ENCODE data around the gene CLCN6. TPM values are rescaled to one million over a fixed set of nuclear protein-coding genes. Genes with fewer than 3 reads are reported as not detected.

Gene CLCN6
- total RNA-seq, 1 experiment from 2014 or later = 13.7 TPM

DNA sequence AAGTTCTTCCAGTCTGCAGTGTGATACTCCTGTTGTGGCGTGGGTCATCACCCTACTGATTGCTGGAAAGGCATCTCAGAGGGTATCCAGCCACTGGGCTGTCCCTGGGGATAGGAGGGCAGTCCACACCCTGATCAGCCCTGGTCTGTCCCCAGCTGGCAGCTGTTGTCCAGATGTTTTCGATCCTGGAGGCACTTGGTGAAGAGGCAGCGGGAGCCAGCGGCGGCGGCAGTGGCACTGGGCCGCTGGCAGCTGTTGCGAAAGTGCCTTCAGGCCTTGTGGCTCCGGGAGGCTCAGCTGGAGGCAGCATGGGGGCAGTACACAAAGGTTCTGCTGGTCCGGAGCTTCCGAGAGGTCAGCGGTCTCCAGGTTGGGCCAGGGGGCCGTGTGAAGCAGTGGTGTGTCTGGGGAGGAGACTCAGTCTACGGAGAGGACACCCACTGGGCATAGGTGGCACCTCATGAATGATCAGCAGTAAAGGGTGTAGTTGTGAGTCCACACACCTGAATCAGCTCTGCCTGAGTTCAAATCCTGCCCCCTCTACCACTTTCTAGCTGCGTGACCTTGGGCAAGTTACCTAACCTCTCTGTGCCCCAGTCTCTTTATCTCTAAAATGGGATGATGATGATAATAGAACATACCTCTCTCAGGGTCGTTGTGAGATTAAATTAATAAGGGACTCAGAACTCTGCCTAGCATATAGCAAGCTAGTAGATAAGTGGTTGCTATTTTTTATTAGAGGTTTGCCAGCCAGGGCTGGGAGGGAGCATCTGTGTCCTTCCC, 37.9 kb upstream of the CLCN6 start:
- no peak overlapping the region for H2AFZ ChIP-seq (ENCODE audit: low read depth, low read length, poor library complexity, severe bottlenecking)
- H3K79me2 ChIP-seq (ENCODE audit: insufficient read depth, low read length) = no peaks in the 10 kb centered on the region
- ChIA-PET RAD21 (ENCODE audit: low non-redundant PET in 1 of 2, low total read pairs in 2 of 2, uncharacterized antibody in 2 of 2, unreplicated experiment in 2 of 2) (no interaction called here), CTCF (no interaction called here), POLR2A (no interaction called here)
- BruUV-seq (replicated peaks) = no TSS peak
- H3K27me3 ChIP-seq (ENCODE audit: insufficient read depth, low read length) = no peaks in the 10 kb centered on the region
- peaks cover 0 to 4% of the 10 kb centered on the region in 2 experiments; a peak in 1 of 4 replicates for H3K4me1 ChIP-seq (ENCODE audit: control insufficient read depth in 1 of 2, insufficient read depth in 2 of 2, low read length in 2 of 2)
- no peak for ATAC-seq
- H3K4me2 ChIP-seq (ENCODE audit: low read length) = no peak overlapping the region
- H3K4me3 ChIP-seq (replicated peaks in 1 of 2; ENCODE audit: low read depth in 1 of 2, low read length in 2 of 2) = no peak overlapping the region
- H3K36me3 ChIP-seq (ENCODE audit: control insufficient read depth in 1 of 2, insufficient read depth in 2 of 2, low read length in 2 of 2) = no peaks in the 10 kb centered on the region
- DNase-seq (ENCODE audit: low read depth, low spot score) = no peak
- H3K9ac ChIP-seq (ENCODE audit: low read length) = no peak overlapping the region
- no peak overlapping the region for H3K27ac ChIP-seq (ENCODE audit: low read depth, low read length)
- no peaks in the 10 kb centered on the region for H3K9me2 ChIP-seq (ENCODE audit: insufficient read depth)
- intact Hi-C loops (cut with micrococcal nuclease) = no loop called here
- no peaks in the 10 kb centered on the region for H4K20me1 ChIP-seq (ENCODE audit: insufficient read depth)
- TF ChIP-seq JUND (IDR thresholded peaks at IDR 0.05) = no peak
- TF ChIP-seq CBX3 (IDR thresholded peaks at IDR 0.05; ENCODE audit: low read depth) = no peak
- no peak for TF ChIP-seq EZH2phosphoT487 (IDR thresholded peaks at IDR 0.05; ENCODE audit: borderline replicate concordance)
- TF ChIP-seq EZH2 (IDR thresholded peaks at IDR 0.05) = no peak
- no peak for TF ChIP-seq ELF1 (IDR thresholded peaks at IDR 0.05; ENCODE audit: borderline replicate concordance, low read depth)
- TF ChIP-seq POLR2AphosphoS5 (IDR thresholded peaks at IDR 0.05; ENCODE audit: low read depth, low read length) = no peak
- TF ChIP-seq, protein P1, sequence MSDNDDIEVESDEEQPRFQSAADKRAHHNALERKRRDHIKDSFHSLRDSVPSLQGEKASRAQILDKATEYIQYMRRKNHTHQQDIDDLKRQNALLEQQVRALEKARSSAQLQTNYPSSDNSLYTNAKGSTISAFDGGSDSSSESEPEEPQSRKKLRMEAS (IDR thresholded peaks at IDR 0.05) = no peak
- no peak for TF ChIP-seq TCF7L2 (IDR thresholded peaks at IDR 0.05; ENCODE audit: borderline replicate concordance, extremely low read depth, insufficient read depth, insufficient read length)
- no peak for TF ChIP-seq ZNF274 (IDR thresholded peaks at IDR 0.05; ENCODE audit: low read depth, low read length)
- TF ChIP-seq SRF (IDR thresholded peaks at IDR 0.05; ENCODE audit: low read depth) = no peak
- TF ChIP-seq, protein P2, sequence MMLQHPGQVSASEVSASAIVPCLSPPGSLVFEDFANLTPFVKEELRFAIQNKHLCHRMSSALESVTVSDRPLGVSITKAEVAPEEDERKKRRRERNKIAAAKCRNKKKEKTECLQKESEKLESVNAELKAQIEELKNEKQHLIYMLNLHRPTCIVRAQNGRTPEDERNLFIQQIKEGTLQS (IDR thresholded peaks at IDR 0.05) = no peak
- no peak for TF ChIP-seq ZFX (IDR thresholded peaks at IDR 0.05)
- TF ChIP-seq POLR2A (IDR thresholded peaks at IDR 0.05; ENCODE audit: borderline replicate concordance, extremely low read depth, insufficient read depth, insufficient read length) = no peak
- TF ChIP-seq EGR1 (IDR thresholded peaks at IDR 0.05; ENCODE audit: low read depth) = no peak
- no peak for TF ChIP-seq CEBPB (IDR thresholded peaks at IDR 0.05; ENCODE audit: low read depth)
- TF ChIP-seq, protein P3, sequence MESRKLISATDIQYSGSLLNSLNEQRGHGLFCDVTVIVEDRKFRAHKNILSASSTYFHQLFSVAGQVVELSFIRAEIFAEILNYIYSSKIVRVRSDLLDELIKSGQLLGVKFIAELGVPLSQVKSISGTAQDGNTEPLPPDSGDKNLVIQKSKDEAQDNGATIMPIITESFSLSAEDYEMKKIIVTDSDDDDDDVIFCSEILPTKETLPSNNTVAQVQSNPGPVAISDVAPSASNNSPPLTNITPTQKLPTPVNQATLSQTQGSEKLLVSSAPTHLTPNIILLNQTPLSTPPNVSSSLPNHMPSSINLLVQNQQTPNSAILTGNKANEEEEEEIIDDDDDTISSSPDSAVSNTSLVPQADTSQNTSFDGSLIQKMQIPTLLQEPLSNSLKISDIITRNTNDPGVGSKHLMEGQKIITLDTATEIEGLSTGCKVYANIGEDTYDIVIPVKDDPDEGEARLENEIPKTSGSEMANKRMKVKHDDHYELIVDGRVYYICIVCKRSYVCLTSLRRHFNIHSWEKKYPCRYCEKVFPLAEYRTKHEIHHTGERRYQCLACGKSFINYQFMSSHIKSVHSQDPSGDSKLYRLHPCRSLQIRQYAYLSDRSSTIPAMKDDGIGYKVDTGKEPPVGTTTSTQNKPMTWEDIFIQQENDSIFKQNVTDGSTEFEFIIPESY (IDR thresholded peaks at IDR 0.05; ENCODE audit: extremely low read depth, insufficient replicate concordance, low read length) = no peak
- TF ChIP-seq YY1 (IDR thresholded peaks at IDR 0.05; ENCODE audit: extremely low read depth, insufficient replicate concordance, low read depth, low read length) = no peak
- TF ChIP-seq, protein P4, sequence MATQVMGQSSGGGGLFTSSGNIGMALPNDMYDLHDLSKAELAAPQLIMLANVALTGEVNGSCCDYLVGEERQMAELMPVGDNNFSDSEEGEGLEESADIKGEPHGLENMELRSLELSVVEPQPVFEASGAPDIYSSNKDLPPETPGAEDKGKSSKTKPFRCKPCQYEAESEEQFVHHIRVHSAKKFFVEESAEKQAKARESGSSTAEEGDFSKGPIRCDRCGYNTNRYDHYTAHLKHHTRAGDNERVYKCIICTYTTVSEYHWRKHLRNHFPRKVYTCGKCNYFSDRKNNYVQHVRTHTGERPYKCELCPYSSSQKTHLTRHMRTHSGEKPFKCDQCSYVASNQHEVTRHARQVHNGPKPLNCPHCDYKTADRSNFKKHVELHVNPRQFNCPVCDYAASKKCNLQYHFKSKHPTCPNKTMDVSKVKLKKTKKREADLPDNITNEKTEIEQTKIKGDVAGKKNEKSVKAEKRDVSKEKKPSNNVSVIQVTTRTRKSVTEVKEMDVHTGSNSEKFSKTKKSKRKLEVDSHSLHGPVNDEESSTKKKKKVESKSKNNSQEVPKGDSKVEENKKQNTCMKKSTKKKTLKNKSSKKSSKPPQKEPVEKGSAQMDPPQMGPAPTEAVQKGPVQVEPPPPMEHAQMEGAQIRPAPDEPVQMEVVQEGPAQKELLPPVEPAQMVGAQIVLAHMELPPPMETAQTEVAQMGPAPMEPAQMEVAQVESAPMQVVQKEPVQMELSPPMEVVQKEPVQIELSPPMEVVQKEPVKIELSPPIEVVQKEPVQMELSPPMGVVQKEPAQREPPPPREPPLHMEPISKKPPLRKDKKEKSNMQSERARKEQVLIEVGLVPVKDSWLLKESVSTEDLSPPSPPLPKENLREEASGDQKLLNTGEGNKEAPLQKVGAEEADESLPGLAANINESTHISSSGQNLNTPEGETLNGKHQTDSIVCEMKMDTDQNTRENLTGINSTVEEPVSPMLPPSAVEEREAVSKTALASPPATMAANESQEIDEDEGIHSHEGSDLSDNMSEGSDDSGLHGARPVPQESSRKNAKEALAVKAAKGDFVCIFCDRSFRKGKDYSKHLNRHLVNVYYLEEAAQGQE (IDR thresholded peaks at IDR 0.05; ENCODE audit: low read depth) = no peak
- no peaks in the 10 kb centered on the region for H3K9me3 ChIP-seq (ENCODE audit: control insufficient read depth in 1 of 2, insufficient read depth in 1 of 2, low read depth in 1 of 2, low read length in 2 of 2)

All from HCT116 (cell line).